K562 (cell line): Measurements from ENCODE around the gene TANGO6.

ENCODE experiments used
- GABPA ChIP-seq: fragments of 200-800 bp; sonication (Bioruptor generic); conservative IDR thresholded peaks from 2 replicates; pipeline ENCODE4 v1.6.1; 2016; ENCODE audit warnings: low read depth, missing genetic modification characterization, missing compliant biosample characterization
- MXI1 ChIP-seq: IDR thresholded peaks from 2 replicates; pipeline ENCODE4 v1.6.1; 2011; ENCODE audit warnings: low read depth, mild to moderate bottlenecking, improper control_type of control experiment, low read length

DNA sequence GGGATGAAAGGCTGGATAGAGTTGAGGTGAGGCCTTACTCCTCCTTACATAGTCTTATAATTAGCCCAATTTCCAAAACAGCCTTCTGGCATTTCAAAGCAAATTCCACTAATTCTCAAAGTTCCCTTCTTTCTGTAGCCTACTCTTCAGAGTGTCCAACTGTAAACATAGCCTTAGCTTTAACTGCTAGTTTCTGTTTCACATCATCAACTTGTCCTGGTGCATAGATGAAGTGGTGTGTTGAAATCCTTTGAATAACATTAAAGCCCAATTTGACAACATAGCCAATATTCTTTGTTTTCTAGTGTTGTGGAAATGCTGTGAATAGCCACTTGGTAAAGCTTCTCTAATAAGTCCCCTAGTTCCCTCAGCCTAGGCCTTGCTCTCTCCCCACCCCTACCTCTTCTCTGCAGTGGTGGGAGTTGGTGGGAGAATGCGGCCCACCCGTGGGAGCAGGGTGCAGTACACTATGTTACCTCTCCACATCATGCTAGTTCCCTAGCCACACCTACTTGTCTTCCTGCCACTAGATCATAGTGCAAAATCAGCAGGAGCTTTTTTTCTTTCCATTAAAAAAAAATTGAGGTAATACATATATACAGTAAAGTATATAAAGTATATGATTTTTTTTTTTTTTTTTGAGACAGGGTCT lies 135.1 kb downstream of the TANGO6 start:
- no peak for TF ChIP-seq GABPA (tag)
- TF ChIP-seq MXI1, result no peak
